ENCODE data around the gene RASSF10. TPM values are rescaled to one million over a fixed set of nuclear protein-coding genes. Genes with fewer than 3 reads are reported as not detected.

RASSF10 gene
- polyA plus RNA-seq, 1 donor (not counting 4 experiments of a cell fraction or from before 2014, with no cell fraction given), result 2.1 TPM

GRCh38 chr11:13019313-13019712, 10.2 kb downstream of the RASSF10 start:
- no peak for FAIRE-seq
- Histone ChIP-seq H3K27me3 (ENCODE audit: control insufficient read depth, extremely low read depth, insufficient read depth, low read length) (no peaks in the 10 kb centered on the region), H2AFZ (ENCODE audit: control insufficient read depth, low read length) (no peak overlapping the region), H4K20me1 (ENCODE audit: control insufficient read depth, extremely low read depth, insufficient read depth, low read length) (no peaks in the 10 kb centered on the region), H3K4me1 (ENCODE audit: control insufficient read depth, extremely low read depth, insufficient read depth, low read length) (no peaks in the 10 kb centered on the region), H3K79me2 (ENCODE audit: control insufficient read depth, insufficient read depth, low read length) (no peaks in the 10 kb centered on the region), H3K27ac (ENCODE audit: control insufficient read depth, insufficient read depth, low read length) (no peak overlapping the region), H3K9me1 (ENCODE audit: control insufficient read depth, extremely low read depth, insufficient read depth, low read length) (no peaks in the 10 kb centered on the region), H3K9ac (ENCODE audit: control insufficient read depth, extremely low read depth, insufficient read depth, low read length) (no peak overlapping the region), H3K9me3 (ENCODE audit: control insufficient read depth, low read depth, low read length) (no peaks in the 10 kb centered on the region), H3K4me3 (ENCODE audit: control insufficient read depth in 2 of 3, extremely low read depth in 1 of 3, insufficient read depth in 2 of 3, low read depth in 1 of 3, low read length in 3 of 3) (no peak overlapping the region), H3K4me2 (ENCODE audit: control insufficient read depth, extremely low read depth, insufficient read depth, low read depth, low read length) (no peak overlapping the region), H3K36me3 (ENCODE audit: control insufficient read depth in 2 of 2, extremely low read depth in 1 of 2, insufficient read depth in 2 of 2, low read length in 2 of 2) (no peaks in the 10 kb centered on the region)
- no peak for DNase-seq (ENCODE audit: low read depth, low spot score)
- dilution Hi-C loops (cut with MboI; ENCODE audit: extremely low pct_ligation_motif_present, low sequenced_read_pairs), result no loop called here
- no peak for TF ChIP-seq EZH2 (IDR thresholded peaks at IDR 0.05; ENCODE audit: low read length)
- no peak for TF ChIP-seq CTCF (optimal IDR thresholded peaks at IDR 0.05 in 1 of 3, IDR thresholded peaks at IDR 0.05 in 1 of 3, conservative IDR thresholded peaks at IDR 0.05 in 1 of 3; ENCODE audit: extremely low read depth in 1 of 3, insufficient read depth in 2 of 3, low read length in 3 of 3)

- no peaks in the 10 kb centered on the region for H3K4me1 ChIP-seq (ENCODE audit: control insufficient read depth, extremely low read depth, insufficient read depth, low read length)
- H3K9me3 ChIP-seq (ENCODE audit: control insufficient read depth, low read depth, low read length), result no peaks in the 10 kb centered on the region
- H3K4me3 ChIP-seq (ENCODE audit: control insufficient read depth in 2 of 3, extremely low read depth in 1 of 3, insufficient read depth in 2 of 3, low read depth in 1 of 3, low read length in 3 of 3), result no peak overlapping the region
- H3K27ac ChIP-seq (ENCODE audit: control insufficient read depth, insufficient read depth, low read length), result no peak overlapping the region
- H3K36me3 ChIP-seq (ENCODE audit: control insufficient read depth in 2 of 2, extremely low read depth in 1 of 2, insufficient read depth in 2 of 2, low read length in 2 of 2), result no peaks in the 10 kb centered on the region
- H2AFZ ChIP-seq (ENCODE audit: control insufficient read depth, low read length), result no peak overlapping the region
- H4K20me1 ChIP-seq (ENCODE audit: control insufficient read depth, extremely low read depth, insufficient read depth, low read length), result no peaks in the 10 kb centered on the region
- H3K79me2 ChIP-seq (ENCODE audit: control insufficient read depth, insufficient read depth, low read length), result no peaks in the 10 kb centered on the region
- dilution Hi-C loops (cut with MboI; ENCODE audit: extremely low pct_ligation_motif_present, low sequenced_read_pairs), result no loop called here
- no peak overlapping the region for H3K4me2 ChIP-seq (ENCODE audit: control insufficient read depth, extremely low read depth, insufficient read depth, low read depth, low read length)
- H3K9me1 ChIP-seq (ENCODE audit: control insufficient read depth, extremely low read depth, insufficient read depth, low read length), result no peaks in the 10 kb centered on the region
- DNase-seq (ENCODE audit: low read depth, low spot score) (no peak), FAIRE-seq (no peak)
- no peak overlapping the region for H3K9ac ChIP-seq (ENCODE audit: control insufficient read depth, extremely low read depth, insufficient read depth, low read length)
- H3K27me3 ChIP-seq (ENCODE audit: control insufficient read depth, extremely low read depth, insufficient read depth, low read length), result no peaks in the 10 kb centered on the region
- no peak for TF ChIP-seq EZH2 (IDR thresholded peaks at IDR 0.05; ENCODE audit: low read length)
- no peak for TF ChIP-seq CTCF (optimal IDR thresholded peaks at IDR 0.05 in 1 of 3, IDR thresholded peaks at IDR 0.05 in 1 of 3, conservative IDR thresholded peaks at IDR 0.05 in 1 of 3; ENCODE audit: extremely low read depth in 1 of 3, insufficient read depth in 2 of 3, low read length in 3 of 3)
Measured at GRCh38 chr11:13023423-13023822, 14.3 kb downstream of the RASSF10 start.

All from keratinocyte (primary cell).